HepG2 (cell line): ENCODE data around the gene TEFM. TPM values are rescaled to one million over a fixed set of nuclear protein-coding genes. Genes with fewer than 3 reads are reported as not detected.
A peak's percentile ranks its signal among the peaks of the same experiment; 100 is the strongest.

Experiments
- ATF3 ChIP-seq: sonication (generic); formaldehyde crosslinking; IDR thresholded peaks from 2 replicates; pipeline ENCODE4 v1.4.0; 2020; ENCODE audit warnings: missing genetic modification reagents
- ERF ChIP-seq: IDR thresholded peaks from 2 replicates; pipeline ENCODE4 v1.6.1; 2018; ENCODE audit warnings: missing biosample characterization, missing genetic modification reagents
- FOSL2 ChIP-seq: sonication (generic); formaldehyde crosslinking; IDR thresholded peaks from 2 replicates; pipeline ENCODE4 v1.4.0; 2020; ENCODE audit warnings: missing genetic modification reagents
- FOXP4 ChIP-seq: sonication (generic); formaldehyde crosslinking; IDR thresholded peaks from 2 replicates; pipeline ENCODE4 v1.4.0; 2020; ENCODE audit warnings: missing genetic modification reagents
- IRF2 ChIP-seq: IDR thresholded peaks from 2 replicates; pipeline ENCODE4 v1.6.1; 2018; ENCODE audit warnings: missing genetic modification reagents, missing compliant biosample characterization
- KAT8 ChIP-seq: IDR thresholded peaks from 2 replicates; pipeline ENCODE4 v1.6.1; 2016; ENCODE audit warnings: missing genetic modification reagents, missing compliant biosample characterization
- KLF12 ChIP-seq: sonication (generic); formaldehyde crosslinking; IDR thresholded peaks from 2 replicates; pipeline ENCODE4 v1.4.0; 2020; ENCODE audit warnings: missing genetic modification reagents, borderline replicate concordance
- KLF16 ChIP-seq, 2 experiments: sonication (generic) in 1 of 2; formaldehyde crosslinking in 1 of 2; IDR thresholded peaks; 2 replicates each; pipeline versions ENCODE4 v1.6.1 to v1.8.0; 2016 to 2023; ENCODE audit warnings: missing genetic modification reagents in 2 of 2, missing compliant biosample characterization in 1 of 2
- MIER3 ChIP-seq: IDR thresholded peaks from 2 replicates; pipeline ENCODE4 v1.6.1; 2016; ENCODE audit warnings: missing compliant biosample characterization, borderline replicate concordance
- MIXL1 ChIP-seq: IDR thresholded peaks from 2 replicates; pipeline ENCODE4 v1.6.1; 2016
- SMARCC2 ChIP-seq: fragments of 450-650 bp; IDR thresholded peaks from 2 replicates; pipeline ENCODE4 v1.6.1; 2017; ENCODE audit warnings: antibody characterized with exemption, mild to moderate bottlenecking
- SOX6 ChIP-seq, 2 experiments: fragments of 450-650 bp in 1 of 2; sonication (generic) in 1 of 2; formaldehyde crosslinking in 1 of 2; IDR thresholded peaks; 2 replicates each; pipeline versions ENCODE4 v1.4.0 to v1.6.1; 2017 to 2020; ENCODE audit warnings: antibody characterized with exemption in 1 of 2, mild to moderate bottlenecking in 1 of 2, missing genetic modification reagents in 1 of 2
- ZFP37 ChIP-seq: sonication (generic); formaldehyde crosslinking; IDR thresholded peaks from 2 replicates; pipeline ENCODE4 v1.4.0; 2020; ENCODE audit warnings: missing genetic modification reagents, borderline replicate concordance
- ZKSCAN8 ChIP-seq: IDR thresholded peaks from 2 replicates; pipeline ENCODE4 v1.6.1; 2016; ENCODE audit warnings: borderline replicate concordance, missing genetic modification reagents, missing compliant biosample characterization
- ZNF253 ChIP-seq: sonication (generic); formaldehyde crosslinking; IDR thresholded peaks from 2 replicates; pipeline ENCODE4 v1.8.0; 2022; ENCODE audit warnings: mild to moderate bottlenecking, missing genetic modification reagents, borderline replicate concordance
- ZNF597 ChIP-seq: sonication (generic); formaldehyde crosslinking; IDR thresholded peaks from 2 replicates; pipeline ENCODE4 v1.5.0; 2020; ENCODE audit warnings: missing genetic modification reagents
- ZNF614 ChIP-seq: IDR thresholded peaks from 2 replicates; pipeline ENCODE4 v1.6.1; 2018; ENCODE audit warnings: missing biosample characterization, missing genetic modification reagents, inconsistent platforms, borderline replicate concordance
- ZNF687 ChIP-seq: sonication (generic); formaldehyde crosslinking; IDR thresholded peaks from 2 replicates; pipeline ENCODE4 v1.5.1; 2020; ENCODE audit warnings: mild to moderate bottlenecking, missing genetic modification reagents, moderate library complexity
- ZNF766 ChIP-seq: sonication (generic); formaldehyde crosslinking; IDR thresholded peaks from 2 replicates; pipeline ENCODE4 v1.5.0; 2020; ENCODE audit warnings: missing genetic modification reagents, borderline replicate concordance
- polyA plus RNA-seq, 8 experiments: library from polyadenylated mRNA; depleted of rRNA in 3 of 8; stranded (reverse) in 7 of 8; unstranded in 1 of 8; fragments of >200 nt; fragmentation: Illumina TruSeq in 4 of 8; extraction: Trizol in 4 of 8; gene quantifications; 2 replicates each; pipeline versions ENCODE4 v1.2.1 to v1.2.3, GENCODE V29; 2011 to 2016; ENCODE audit warnings: low read depth in 4 of 8, missing spikeins in 1 of 8, mixed read lengths in 1 of 8; ENCODE audit not compliant: insufficient read depth in 1 of 8
- total RNA-seq, 5 experiments: library from RNA; depleted of rRNA; stranded (reverse); fragments of >200 nt; fragmentation: Illumina TruSeq; extraction: Trizol; gene quantifications; 2 replicates each; pipeline ENCODE4 v1.2.3, GENCODE V29; 2016; ENCODE audit warnings: low read depth in 1 of 5
- TF ChIP-seq, protein P1 (sequence below): IDR thresholded peaks from 2 replicates; pipeline ENCODE4 v1.6.1; 2016

The TEFM gene
- total and polyA plus RNA-seq, 2 of the 13 experiments (the other 11 are each of a cell fraction or from before 2014, with no cell fraction given): 7.0 to 20.0 TPM

DNA sequence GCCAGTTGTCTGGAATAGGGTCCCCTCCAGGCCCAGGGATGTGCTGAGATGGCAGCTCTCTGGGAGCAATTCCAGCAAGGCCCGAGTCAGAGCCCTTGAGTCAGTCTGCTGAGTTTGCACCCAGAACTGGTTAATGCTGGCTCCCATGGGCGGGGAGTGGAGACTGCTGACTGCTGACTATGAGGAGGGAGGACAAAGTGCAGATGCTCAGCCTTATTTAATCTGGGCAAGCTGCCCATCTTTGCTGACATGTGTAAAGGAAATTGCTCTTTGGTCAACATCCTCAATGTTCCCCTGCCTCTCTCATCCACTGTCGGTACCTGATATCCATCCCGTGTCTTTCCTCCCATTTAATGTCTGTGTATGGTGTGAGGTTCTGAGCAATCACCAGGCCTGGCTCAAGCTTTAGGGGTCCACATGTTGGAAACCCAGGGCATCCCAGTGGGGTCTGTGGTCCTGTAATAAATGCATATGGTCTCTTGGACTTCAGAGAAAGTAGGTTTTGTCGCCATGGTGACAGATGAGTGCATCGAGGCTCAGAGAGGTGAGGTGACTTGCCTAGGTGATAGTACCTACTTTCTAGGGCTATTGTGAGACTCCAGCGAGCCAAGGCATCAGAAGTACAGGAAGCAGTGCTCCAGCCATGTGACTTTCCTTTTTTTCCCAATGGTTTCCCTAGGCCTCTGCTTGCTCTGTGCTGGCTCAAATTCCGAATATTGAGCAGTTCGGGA lies 44.8 kb upstream of the TEFM start (continued):
- TF ChIP-seq, protein P1, sequence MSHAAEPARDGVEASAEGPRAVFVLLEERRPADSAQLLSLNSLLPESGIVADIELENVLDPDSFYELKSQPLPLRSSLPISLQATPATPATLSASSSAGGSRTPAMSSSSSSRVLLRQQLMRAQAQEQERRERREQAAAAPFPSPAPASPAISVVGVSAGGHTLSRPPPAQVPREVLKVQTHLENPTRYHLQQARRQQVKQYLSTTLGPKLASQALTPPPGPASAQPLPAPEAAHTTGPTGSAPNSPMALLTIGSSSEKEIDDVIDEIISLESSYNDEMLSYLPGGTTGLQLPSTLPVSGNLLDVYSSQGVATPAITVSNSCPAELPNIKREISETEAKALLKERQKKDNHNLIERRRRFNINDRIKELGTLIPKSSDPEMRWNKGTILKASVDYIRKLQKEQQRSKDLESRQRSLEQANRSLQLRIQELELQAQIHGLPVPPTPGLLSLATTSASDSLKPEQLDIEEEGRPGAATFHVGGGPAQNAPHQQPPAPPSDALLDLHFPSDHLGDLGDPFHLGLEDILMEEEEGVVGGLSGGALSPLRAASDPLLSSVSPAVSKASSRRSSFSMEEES (CRISPR knock-in tag): 0 out of 2 replicates have a peak, but pooled peaks have one; percentile 17
- no peak for TF ChIP-seq ATF3 (CRISPR knock-in tag)
- TF ChIP-seq ZNF687: peak; percentile 19; the same call in 1 of the 2 replicates
- no peak for TF ChIP-seq ZFP37 (CRISPR knock-in tag)
- 0 out of 2 replicates have a peak, but pooled peaks have one; percentile 33 for TF ChIP-seq ZKSCAN8 (CRISPR knock-in tag)
- no peak for TF ChIP-seq SOX6 (IDR thresholded peaks at IDR 0.05)
- TF ChIP-seq SOX6 (CRISPR knock-in tag; IDR thresholded peaks at IDR 0.05): peak; percentile 66
- peak; percentile 48; the same call in 1 of the 2 replicates for TF ChIP-seq ERF (CRISPR knock-in tag)
- TF ChIP-seq ZNF614 (CRISPR knock-in tag): peak; percentile 56; the same call in 1 of the 2 replicates
- peak; percentile 20; the same call in 1 of the 2 replicates for TF ChIP-seq FOSL2
- TF ChIP-seq SMARCC2: no peak
- TF ChIP-seq FOXP4 (CRISPR knock-in tag): 0 out of 2 replicates have a peak, but pooled peaks have one; percentile 35
- TF ChIP-seq KAT8 (CRISPR knock-in tag): peak; percentile 32; the same call in 1 of the 2 replicates
- TF ChIP-seq MIXL1: peak; percentile 49; the same call in 1 of the 2 replicates
- peak in 1 of 2 experiments; percentile 30; a peak in 1 of 4 replicates for TF ChIP-seq KLF16 (CRISPR knock-in tag; IDR thresholded peaks at IDR 0.05)
- TF ChIP-seq IRF2 (CRISPR knock-in tag): peak; percentile 38; the same call in 1 of the 2 replicates
- no peak for TF ChIP-seq ZNF253 (CRISPR knock-in tag)
- no peak for TF ChIP-seq ZNF597 (CRISPR knock-in tag)
- no peak for TF ChIP-seq KLF12 (CRISPR knock-in tag)
- peak; percentile 42; the same call in 1 of the 2 replicates for TF ChIP-seq MIER3 (CRISPR knock-in tag)
- TF ChIP-seq ZNF766 (CRISPR knock-in tag): no peak
